OCI-LY3 (cell line): ENCODE data around the gene PEPD.

Experiments used
- H2AFZ ChIP-seq: fragments of 200-600, 300-600 bp; shearing (Covaris generic); 2 replicates; pipeline ENCODE4 v1.6.0; 2014; ENCODE audit warnings: antibody characterized with exemption, low read depth, low read length
- H3K27ac ChIP-seq: fragments of 200-600, 300-600 bp; sonication (generic); 2 replicates; pipeline ENCODE4 v1.5.1; 2014; ENCODE audit warnings: mild to moderate bottlenecking, low read length, moderate library complexity, mixed read lengths
- H3K27me3 ChIP-seq: fragments of 200-600, 300-600 bp; sonication (generic); 2 replicates; pipeline ENCODE4 v1.6.1; 2014; ENCODE audit warnings: low read depth, low read length, mixed read lengths
- H3K36me3 ChIP-seq: fragments of 200-600, 300-600 bp; sonication (generic); replicated peaks from 2 replicates; pipeline ENCODE3; 2014; ENCODE audit warnings: low read depth, low read length, mixed read lengths
- H3K4me1 ChIP-seq: fragments of 300-600, 200-600 bp; sonication (generic); 2 replicates; pipeline ENCODE4 v1.6.1; 2014; ENCODE audit warnings: low read length, mixed read lengths
- H3K4me2 ChIP-seq: fragments of 200-600, 300-600 bp; sonication (generic); 2 replicates; pipeline ENCODE4 v1.6.1; 2014; ENCODE audit warnings: low read length, mixed read lengths
- H3K4me3 ChIP-seq: fragments of 300-600, 200-600 bp; sonication (generic); 2 replicates; pipeline ENCODE4 v1.5.1; 2014; ENCODE audit warnings: antibody characterized with exemption, mild to moderate bottlenecking, low read length, moderate library complexity
- H3K79me2 ChIP-seq: fragments of 300-600, 200-600 bp; shearing (Covaris generic); 2 replicates; pipeline ENCODE4 v1.6.1; 2014; ENCODE audit warnings: mild to moderate bottlenecking, low read length, mixed read lengths
- H3K9ac ChIP-seq: fragments of 300-600, 200-600 bp; shearing (Covaris generic); 2 replicates; pipeline ENCODE4 v1.6.0; 2014; ENCODE audit warnings: mild to moderate bottlenecking, low read length, moderate library complexity
- H3K9me3 ChIP-seq: fragments of 200-600, 300-600 bp; shearing (Covaris generic); 2 replicates; pipeline ENCODE4 v1.6.1; 2014; ENCODE audit warnings: low read length, mixed read lengths; ENCODE audit not compliant: insufficient read depth
- H4K20me1 ChIP-seq: fragments of 200-600, 300-600 bp; sonication (generic); 2 replicates; pipeline ENCODE4 v1.6.1; 2016; ENCODE audit warnings: low read length, mixed read lengths; ENCODE audit not compliant: insufficient read depth
- EZH2phosphoT487 ChIP-seq: fragments of 200-600 bp; shearing (Covaris generic); IDR thresholded peaks from 2 replicates; pipeline ENCODE4 v1.6.1; 2018; ENCODE audit warnings: antibody characterized with exemption, mixed run types, low read depth
- TF ChIP-seq, protein P1 (sequence below): fragments of 200-600, 300-600 bp; sonication (generic); IDR thresholded peaks from 2 replicates; pipeline ENCODE4 v1.5.1; 2014; ENCODE audit warnings: antibody characterized with exemption, low read length, low read depth

Gene PEPD

GRCh38 chr19:33387351-33388230 is 134.0 kb downstream of the PEPD start:
- Histone ChIP-seq H4K20me1 (peaks cover 28% of the 10 kb centered on the region), H3K4me2 (no peak overlapping the region), H3K4me3 (no peak overlapping the region), H2AFZ (no peak overlapping the region), H3K9me3 (no peaks in the 10 kb centered on the region), H3K4me1 (no peaks in the 10 kb centered on the region), H3K36me3 (peaks cover 4% of the 10 kb centered on the region), H3K79me2 (peaks cover 32% of the 10 kb centered on the region), H3K9ac (no peak overlapping the region), H3K27me3 (no peaks in the 10 kb centered on the region), H3K27ac (no peak overlapping the region)
- TF ChIP-seq EZH2phosphoT487: no peak
- TF ChIP-seq, protein P1, sequence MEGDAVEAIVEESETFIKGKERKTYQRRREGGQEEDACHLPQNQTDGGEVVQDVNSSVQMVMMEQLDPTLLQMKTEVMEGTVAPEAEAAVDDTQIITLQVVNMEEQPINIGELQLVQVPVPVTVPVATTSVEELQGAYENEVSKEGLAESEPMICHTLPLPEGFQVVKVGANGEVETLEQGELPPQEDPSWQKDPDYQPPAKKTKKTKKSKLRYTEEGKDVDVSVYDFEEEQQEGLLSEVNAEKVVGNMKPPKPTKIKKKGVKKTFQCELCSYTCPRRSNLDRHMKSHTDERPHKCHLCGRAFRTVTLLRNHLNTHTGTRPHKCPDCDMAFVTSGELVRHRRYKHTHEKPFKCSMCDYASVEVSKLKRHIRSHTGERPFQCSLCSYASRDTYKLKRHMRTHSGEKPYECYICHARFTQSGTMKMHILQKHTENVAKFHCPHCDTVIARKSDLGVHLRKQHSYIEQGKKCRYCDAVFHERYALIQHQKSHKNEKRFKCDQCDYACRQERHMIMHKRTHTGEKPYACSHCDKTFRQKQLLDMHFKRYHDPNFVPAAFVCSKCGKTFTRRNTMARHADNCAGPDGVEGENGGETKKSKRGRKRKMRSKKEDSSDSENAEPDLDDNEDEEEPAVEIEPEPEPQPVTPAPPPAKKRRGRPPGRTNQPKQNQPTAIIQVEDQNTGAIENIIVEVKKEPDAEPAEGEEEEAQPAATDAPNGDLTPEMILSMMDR: no peak

DNA sequence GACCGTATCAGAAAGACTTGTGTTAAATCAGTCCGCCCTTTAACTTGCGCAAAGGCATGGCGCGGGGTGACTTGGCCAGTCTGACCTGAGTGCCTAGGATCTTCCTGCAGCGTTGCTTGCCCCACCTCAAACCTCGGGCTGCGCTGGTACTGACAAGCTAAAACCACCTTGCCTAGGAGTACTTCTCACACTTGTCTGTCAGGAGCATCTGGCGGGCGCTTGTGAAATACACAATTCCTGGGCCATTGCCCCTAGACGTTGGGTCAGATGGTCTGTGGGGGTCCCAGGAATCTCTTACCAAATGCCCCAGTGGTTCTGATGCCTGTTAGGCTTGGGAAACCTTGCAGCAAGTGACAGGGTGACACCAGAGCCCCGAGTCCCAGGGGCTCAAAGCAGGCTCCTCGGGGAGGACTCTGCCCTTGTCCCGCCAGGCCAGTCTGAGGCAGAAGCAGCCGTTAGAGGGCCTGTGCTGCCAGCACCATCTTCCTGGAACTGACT is 135.2 kb downstream of the PEPD start:
- Histone ChIP-seq H3K9me3 (no peaks in the 10 kb centered on the region), H3K4me3 (no peak overlapping the region), H2AFZ (no peak overlapping the region), H3K9ac (no peak overlapping the region), H4K20me1 (peaks cover 37% of the 10 kb centered on the region), H3K4me1 (0 out of 2 replicates have a peak, but pooled peaks cover 5% of the 10 kb centered on the region), H3K36me3 (peaks cover 12% of the 10 kb centered on the region), H3K79me2 (peaks cover 42% of the 10 kb centered on the region), H3K27ac (no peak overlapping the region), H3K27me3 (no peaks in the 10 kb centered on the region), H3K4me2 (no peak overlapping the region)
- TF ChIP-seq, protein P1: no peak
- no peak for TF ChIP-seq EZH2phosphoT487

DNA sequence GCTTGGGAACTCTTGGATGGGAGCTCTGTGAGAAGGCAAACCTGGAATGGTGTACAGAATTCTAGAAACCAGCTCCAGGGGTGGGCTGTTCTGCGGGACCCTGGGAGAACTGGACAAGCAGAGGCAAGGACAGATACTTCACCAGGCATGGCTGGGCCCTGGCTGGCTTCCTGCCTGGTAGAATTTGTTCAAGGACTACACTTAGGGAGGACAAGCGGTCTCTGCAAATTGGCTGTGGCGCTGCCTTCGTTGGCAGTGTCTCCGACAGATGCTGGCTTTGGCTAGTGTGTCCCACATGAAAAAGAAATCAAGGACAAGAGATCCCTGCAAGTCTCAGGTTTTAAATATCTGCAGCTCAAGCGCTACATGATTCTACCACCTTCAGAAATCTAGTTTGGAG is 135.6 kb downstream of the PEPD start:
- peaks cover 47% of the 10 kb centered on the region for H3K79me2 ChIP-seq
- peaks cover 42% of the 10 kb centered on the region for H4K20me1 ChIP-seq

GRCh38 chr19:33384983-33385382 is 136.6 kb downstream of the PEPD start:
- peaks cover 56% of the 10 kb centered on the region for H3K79me2 ChIP-seq
- no peak for TF ChIP-seq EZH2phosphoT487
- TF ChIP-seq, protein P1: no peak
- no peak overlapping the region for H3K4me2 ChIP-seq
- 0 out of 2 replicates have a peak, but pooled peaks cover 5% of the 10 kb centered on the region for H3K4me1 ChIP-seq
- H3K27ac ChIP-seq: no peak overlapping the region
- H4K20me1 ChIP-seq: peaks cover 46% of the 10 kb centered on the region
- H3K36me3 ChIP-seq: peaks cover 26% of the 10 kb centered on the region
- H3K4me3 ChIP-seq: no peak overlapping the region
- no peaks in the 10 kb centered on the region for H3K27me3 ChIP-seq
- H3K9me3 ChIP-seq: no peaks in the 10 kb centered on the region
- H3K9ac ChIP-seq: no peak overlapping the region
- H2AFZ ChIP-seq: no peak overlapping the region

More for the DNA sequence above, 135.6 kb downstream of the PEPD start:
- Histone ChIP-seq H3K4me2 (no peak overlapping the region), H3K9me3 (no peaks in the 10 kb centered on the region), H2AFZ (no peak overlapping the region), H3K4me3 (no peak overlapping the region), H3K36me3 (peaks cover 17% of the 10 kb centered on the region), H3K4me1 (0 out of 2 replicates have a peak, but pooled peaks cover 5% of the 10 kb centered on the region), H3K27ac (no peak overlapping the region), H3K9ac (no peak overlapping the region), H3K27me3 (no peaks in the 10 kb centered on the region)
- TF ChIP-seq, protein P1: no peak
- no peak for TF ChIP-seq EZH2phosphoT487
